Kidney (tissue), 14 donors: ENCODE data around the gene RPS6KL1. TPM values are rescaled to one million over a fixed set of nuclear protein-coding genes. Genes with fewer than 3 reads are reported as not detected.

Source experiments
- DNase-seq, 5 donors: peaks; one replicate each; pipeline ENCODE4 v3.0.0-alpha.2; 2013 to 2020
- FAIRE-seq: peaks from 2 replicates; lab custom pipeline; 2012; peaks lifted over from hg19 to GRCh38; lab: Jason Lieb, UNC
- H3K27ac ChIP-seq, 2 donors: one replicate each; pipeline ENCODE4 v1.7.0; 2013; ENCODE audit warnings: low read depth in 2 of 2, low read length in 2 of 2, inconsistent platforms in 1 of 2
- H3K27me3 ChIP-seq: one replicate; pipeline ENCODE4 v1.7.1; 2013; ENCODE audit warnings: low read length, inconsistent platforms; ENCODE audit not compliant: control insufficient read depth, insufficient read depth
- H3K36me3 ChIP-seq, 3 donors: one replicate each; pipeline versions ENCODE4 v1.7.0 to v1.7.1; 2013; ENCODE audit warnings: low read length in 3 of 3, control low read depth in 1 of 3, inconsistent platforms in 1 of 3; ENCODE audit not compliant: insufficient read depth in 3 of 3, control insufficient read depth in 2 of 3
- H3K4me1 ChIP-seq, 3 donors: one replicate each; pipeline versions ENCODE4 v1.7.0 to v1.7.1; 2013; ENCODE audit warnings: low read length in 3 of 3, inconsistent platforms in 1 of 3, low read depth in 1 of 3; ENCODE audit not compliant: control insufficient read depth in 2 of 3, insufficient read depth in 2 of 3
- H3K4me3 ChIP-seq, 3 donors: one replicate each; pipeline versions ENCODE4 v1.7.0 to v1.8.1; 2013; ENCODE audit warnings: low read length in 3 of 3, control low read depth in 1 of 3, inconsistent platforms in 1 of 3
- H3K9ac ChIP-seq, 3 donors: one replicate each; pipeline versions ENCODE4 v1.7.0 to v1.7.1; 2013; ENCODE audit warnings: low read length in 3 of 3, control low read depth in 1 of 3, inconsistent platforms in 1 of 3
- H3K9me3 ChIP-seq, 3 donors: one replicate each; pipeline versions ENCODE4 v1.7.0 to v1.7.1; 2013; ENCODE audit warnings: low read length in 3 of 3, control low read depth in 1 of 3, inconsistent platforms in 1 of 3; ENCODE audit not compliant: control insufficient read depth in 2 of 3, insufficient read depth in 1 of 3
- intact Hi-C: fragments of 100-400 bp; cut with DNase I; formaldehyde crosslinking; loops from one replicate; pipeline ENCODE4 v1.11.1; 2022
- polyA plus RNA-seq: library from polyadenylated mRNA; stranded (reverse); fragments of 350-450 nt; fragmentation: Illumina TruSeq; extraction: RNeasy Lipid Tissue Mini Kit (QIAGEN cat#74804); gene quantifications from one replicate; pipeline ENCODE4 v1.2.3, GENCODE V29; 2014; ENCODE audit warnings: low read depth, low replicate concordance; ENCODE audit not compliant: insufficient read depth
- total RNA-seq: library from RNA; stranded (reverse); fragmentation: NEBNext Ultra II Directional; extraction: Animal tissue kit (Norgen Biotek cat#: 25700); gene quantifications from one replicate; pipeline ENCODE4 v1.2.1, GENCODE V29; 2021
- TF ChIP-seq, protein P1 (sequence below): IDR thresholded peaks from 3 replicates; pipeline ENCODE4 v1.5.1; 2012; ENCODE audit warnings: mild to moderate bottlenecking, moderate library complexity, borderline replicate concordance; ENCODE audit not compliant: insufficient read depth; ENCODE audit errors: extremely low read depth
- donor health status: control.
- donor health status: control.
- donor health status: control.
- donor health status: control.
- donor health status: control.
- donor health status: DM: yes; HTN: yes; CAD: no.
- donor health status: Normal renal cell carcinoma (clear cell type).

Gene RPS6KL1
- total and polyA plus RNA-seq, 2 donors from 2014 or later: 3.7 to 7.9 TPM

DNA sequence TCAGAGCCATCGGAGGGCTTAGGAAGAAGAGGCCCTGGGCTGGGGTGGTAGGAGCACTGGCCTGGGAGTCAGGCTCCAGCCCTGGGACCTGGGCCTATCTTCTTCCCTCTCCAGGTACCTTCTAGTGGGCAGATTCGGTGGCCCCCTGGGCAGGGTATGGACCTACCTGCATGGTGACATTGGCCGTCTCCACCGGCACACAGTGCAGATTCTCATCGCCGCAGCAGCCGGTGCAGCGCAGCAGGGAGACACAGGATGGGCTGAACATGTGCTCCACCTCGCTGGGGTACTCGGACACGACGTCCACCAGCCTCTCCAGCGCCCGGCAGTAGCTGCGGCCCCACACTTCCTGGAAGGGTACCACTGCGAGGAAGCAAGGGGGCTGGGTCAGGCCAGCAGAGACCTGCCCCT is 26.1 kb upstream of the RPS6KL1 start:
- DNase-seq (no peak), FAIRE-seq (no peak)
- Histone ChIP-seq H3K27me3 (no peaks in the 10 kb centered on the region), H3K27ac (no peak overlapping the region), H3K36me3 (no peaks in the 10 kb centered on the region), H3K4me1 (peaks cover 0 to 11% (median 2%) of the 10 kb centered on the region in 3 donors), H3K9me3 (no peaks in the 10 kb centered on the region), H3K9ac (no peak overlapping the region), H3K4me3 (no peak overlapping the region)
- intact Hi-C loops: loop anchor here (10.0 kb wide), 1 partner anchor 136 kb away; no protein-coding TSS in a partner anchor
- TF ChIP-seq, protein P1, sequence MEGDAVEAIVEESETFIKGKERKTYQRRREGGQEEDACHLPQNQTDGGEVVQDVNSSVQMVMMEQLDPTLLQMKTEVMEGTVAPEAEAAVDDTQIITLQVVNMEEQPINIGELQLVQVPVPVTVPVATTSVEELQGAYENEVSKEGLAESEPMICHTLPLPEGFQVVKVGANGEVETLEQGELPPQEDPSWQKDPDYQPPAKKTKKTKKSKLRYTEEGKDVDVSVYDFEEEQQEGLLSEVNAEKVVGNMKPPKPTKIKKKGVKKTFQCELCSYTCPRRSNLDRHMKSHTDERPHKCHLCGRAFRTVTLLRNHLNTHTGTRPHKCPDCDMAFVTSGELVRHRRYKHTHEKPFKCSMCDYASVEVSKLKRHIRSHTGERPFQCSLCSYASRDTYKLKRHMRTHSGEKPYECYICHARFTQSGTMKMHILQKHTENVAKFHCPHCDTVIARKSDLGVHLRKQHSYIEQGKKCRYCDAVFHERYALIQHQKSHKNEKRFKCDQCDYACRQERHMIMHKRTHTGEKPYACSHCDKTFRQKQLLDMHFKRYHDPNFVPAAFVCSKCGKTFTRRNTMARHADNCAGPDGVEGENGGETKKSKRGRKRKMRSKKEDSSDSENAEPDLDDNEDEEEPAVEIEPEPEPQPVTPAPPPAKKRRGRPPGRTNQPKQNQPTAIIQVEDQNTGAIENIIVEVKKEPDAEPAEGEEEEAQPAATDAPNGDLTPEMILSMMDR: no peak

DNA sequence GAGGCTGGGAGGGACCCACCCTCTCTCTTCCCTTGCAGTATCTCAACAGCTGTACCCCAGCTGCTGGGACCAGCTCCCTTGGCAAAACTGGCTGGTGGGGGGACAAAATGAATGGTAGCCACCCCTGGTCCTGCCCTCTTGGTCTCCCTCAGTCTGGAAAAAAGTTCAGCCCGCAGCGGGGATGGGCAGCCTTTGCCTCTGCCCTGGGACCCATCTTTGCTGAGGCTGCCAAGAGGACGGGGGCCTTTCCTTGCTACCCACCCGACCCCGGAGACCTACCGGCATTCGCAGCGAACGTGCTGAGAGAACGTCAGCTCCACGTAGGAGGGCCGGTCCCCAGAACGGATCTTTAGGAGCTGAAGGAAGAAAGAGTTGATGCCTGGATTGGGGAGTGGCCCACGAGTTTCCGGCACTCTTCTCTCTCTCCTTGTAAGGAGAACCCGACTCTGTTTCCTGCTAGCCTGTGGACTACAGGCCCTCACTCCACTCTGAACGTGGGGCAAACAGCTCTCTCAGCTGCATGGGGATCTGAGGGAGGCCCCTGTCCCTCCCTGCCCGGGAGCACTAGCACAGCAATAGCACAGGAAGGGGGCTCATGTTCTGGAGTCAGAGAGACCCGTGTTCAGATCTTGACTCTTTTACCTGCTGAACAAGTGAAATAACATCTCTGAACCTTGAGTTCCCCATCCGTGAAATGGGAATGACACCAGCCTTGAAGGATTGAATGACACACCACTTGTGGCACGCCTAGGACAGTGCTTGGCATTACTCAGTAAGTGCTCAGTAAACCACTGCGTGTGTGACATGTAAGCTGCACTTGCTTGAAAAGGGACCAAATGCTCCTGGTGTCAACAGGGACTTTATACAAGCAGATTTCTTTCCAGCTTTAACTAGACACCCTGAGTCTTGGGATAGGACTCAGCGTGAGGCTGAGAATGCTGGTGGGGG is 25.4 kb upstream of the RPS6KL1 start:
- Histone ChIP-seq H3K9ac (no peak overlapping the region), H3K9me3 (no peaks in the 10 kb centered on the region), H3K27ac (no peak overlapping the region), H3K36me3 (no peaks in the 10 kb centered on the region), H3K4me3 (no peak overlapping the region), H3K27me3 (no peaks in the 10 kb centered on the region), H3K4me1 (peaks cover 0 to 11% (median 2%) of the 10 kb centered on the region in 3 donors)
- intact Hi-C loops: loop anchor here (10.0 kb wide), 1 partner anchor 136 kb away; no protein-coding TSS in a partner anchor
- FAIRE-seq: no peak
- TF ChIP-seq, protein P1: no peak
- no peak for DNase-seq

DNA sequence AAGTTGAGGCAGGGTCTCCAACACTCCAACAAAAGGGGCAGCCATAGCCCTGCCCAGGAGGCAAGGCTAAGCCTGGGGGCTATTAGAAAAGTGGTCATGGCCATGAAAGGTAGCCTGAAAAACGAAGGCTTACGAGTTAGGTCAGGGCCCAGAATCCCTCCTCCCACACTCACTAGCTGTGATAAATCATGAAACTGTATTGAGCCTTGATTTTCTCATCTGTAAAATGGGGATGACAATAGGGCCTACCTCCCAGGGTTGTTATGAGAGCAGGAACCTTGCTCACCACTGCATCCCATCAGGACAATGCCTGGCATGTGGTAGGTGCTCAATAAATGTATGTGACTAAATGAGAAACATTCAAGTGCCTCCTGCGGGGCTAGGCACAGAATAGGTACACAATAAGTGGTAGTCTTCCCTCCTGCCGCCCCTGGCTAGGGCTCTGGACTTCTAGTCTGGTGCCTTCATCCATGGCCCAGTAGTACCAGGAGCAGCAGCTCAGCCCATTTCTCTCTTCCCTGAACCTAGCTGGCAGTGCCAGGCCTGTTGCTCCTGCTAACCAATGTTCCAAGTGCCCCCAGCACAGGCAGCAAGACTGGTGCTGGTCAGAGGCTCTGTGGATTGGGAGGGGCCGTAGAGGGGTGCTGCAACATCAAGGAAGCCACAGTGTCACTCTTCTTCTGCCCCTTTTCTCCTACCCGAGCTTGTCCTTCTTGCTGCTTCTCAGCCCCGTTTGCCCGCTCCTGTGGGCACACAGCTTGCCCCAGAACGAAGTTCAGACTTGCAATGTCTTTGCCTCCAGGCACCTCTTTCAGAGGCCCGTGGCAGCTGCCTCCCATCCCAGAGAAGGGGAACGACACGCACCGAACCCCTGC is 24.5 kb upstream of the RPS6KL1 start:
- FAIRE-seq: no peak
- no peak overlapping the region for H3K4me3 ChIP-seq

More for the DNA sequence above, 24.5 kb upstream of the RPS6KL1 start:
- no peak overlapping the region for H3K9ac ChIP-seq
- no peaks in the 10 kb centered on the region for H3K27me3 ChIP-seq
- TF ChIP-seq, protein P1: no peak
- peaks cover 0 to 11% (median 0%) of the 10 kb centered on the region in 3 donors for H3K4me1 ChIP-seq
- H3K9me3 ChIP-seq: no peaks in the 10 kb centered on the region
- H3K36me3 ChIP-seq: no peaks in the 10 kb centered on the region
- no peak for DNase-seq
- no peak overlapping the region for H3K27ac ChIP-seq
- intact Hi-C loops: loop anchor here (10.0 kb wide), 1 partner anchor 137 kb away; no protein-coding TSS in a partner anchor
